Vagina (tissue), 2 donors: Measurements from ENCODE around the gene RAB8B.

Experiments used
- CTCF ChIP-seq, 3 experiments: fragments of 450-650 bp in 2 of 3; fragments of 200-600 bp in 1 of 3; sonication (generic) in 1 of 3; IDR thresholded peaks; one replicate each; pipeline ENCODE4 v1.5.1; 2017 to 2019; ENCODE audit warnings: antibody characterized with exemption in 3 of 3, mild to moderate bottlenecking in 2 of 3, moderate library complexity in 2 of 3
- POLR2AphosphoS5 ChIP-seq, 2 donors: sonication (generic); formaldehyde crosslinking; IDR thresholded peaks; one replicate each; pipeline ENCODE4 v1.9.0; 2017; ENCODE audit warnings: antibody characterized with exemption in 2 of 2, mild to moderate bottlenecking in 2 of 2, low read depth in 1 of 2; ENCODE audit not compliant: insufficient read depth in 1 of 2

DNA sequence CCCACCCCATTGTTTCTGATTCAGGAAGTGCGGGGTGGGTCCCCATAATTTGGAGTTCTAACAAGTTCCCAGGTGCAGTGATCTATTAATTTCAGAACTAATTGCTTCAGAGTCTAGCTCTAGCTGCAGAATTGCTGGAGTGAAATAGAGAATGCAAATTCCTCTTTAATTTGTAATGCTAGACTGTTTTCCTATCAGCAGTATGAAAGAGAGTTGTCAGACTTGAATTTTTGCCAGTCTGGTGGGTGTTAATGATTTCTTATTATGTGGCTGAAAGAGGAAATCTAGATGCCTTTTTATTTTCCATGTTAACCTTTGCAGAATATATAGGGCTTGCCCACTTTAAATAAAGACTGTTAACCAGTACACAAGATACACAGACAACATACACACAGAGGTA is 111.7 kb downstream of the RAB8B start:
- TF ChIP-seq CTCF (IDR thresholded peaks at IDR 0.05) = no peak
- TF ChIP-seq POLR2AphosphoS5 (IDR thresholded peaks at IDR 0.05; ENCODE audit: insufficient read depth in 1 of 2, low read depth in 1 of 2) = no peak
